Stimulated activated CD8-positive, alpha-beta memory T cell treated with anti-CD3 and anti-CD28 coated beads, Interleukin-12 subunit alpha, Interleukin-12 subunit beta, amount 100 ng/mL, for 4 hours (primary cell): ENCODE data around the gene RPS6KA1.
A peak's percentile ranks its signal among the peaks of the same experiment; 100 is the strongest.

Experiments
- DNase-seq: peaks from one replicate; pipeline ENCODE4 v3.0.0-alpha.2; 2020; ENCODE audit warnings: low read depth

RPS6KA1 gene

DNA sequence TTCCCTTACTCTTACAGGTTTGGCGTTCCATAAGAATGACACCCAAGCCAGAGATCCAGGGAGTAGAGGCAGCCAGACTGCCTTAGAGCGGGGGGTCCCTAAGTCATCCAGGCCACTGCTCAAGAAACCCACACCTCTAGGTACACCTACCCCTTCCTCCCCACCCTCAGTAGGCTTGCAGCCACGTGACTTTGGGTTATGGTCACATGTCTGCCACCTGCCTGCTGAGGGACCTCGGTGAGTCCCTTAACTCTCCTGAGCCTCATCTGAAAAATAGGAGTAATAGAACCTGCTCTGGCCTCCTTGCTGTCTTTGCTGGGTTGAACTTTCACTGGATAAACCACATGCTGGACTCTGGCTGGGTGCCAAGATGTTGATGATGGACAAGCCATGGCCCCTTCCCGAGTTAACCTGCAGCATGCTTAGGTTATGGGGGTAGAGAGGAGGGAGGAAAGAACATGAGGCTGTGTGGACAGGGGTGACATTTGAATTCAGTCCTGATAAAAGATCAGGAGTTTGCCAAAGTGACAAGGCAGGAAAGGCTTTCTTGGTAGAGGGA lies 4.5 kb downstream of the RPS6KA1 start:
- DNase-seq = no peak

DNA sequence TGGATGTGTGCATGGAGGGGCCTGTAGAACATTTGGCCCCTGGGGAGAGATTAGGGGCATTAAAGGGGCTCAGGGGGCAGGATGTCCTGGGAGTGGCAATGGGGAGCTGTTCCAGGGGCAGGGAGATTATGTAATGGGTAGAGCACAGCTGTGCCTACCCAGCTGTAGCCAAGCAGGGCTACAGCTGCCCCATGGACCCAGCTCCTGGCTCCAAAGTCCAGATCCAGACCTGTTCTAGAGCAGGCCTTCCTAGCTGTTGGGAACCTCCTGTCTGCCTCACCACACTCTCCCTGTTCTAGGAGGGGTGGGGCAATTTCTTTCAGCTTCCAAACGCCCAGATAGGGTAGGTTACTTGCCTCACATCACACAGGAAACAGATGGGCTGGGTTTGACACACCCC lies 5.6 kb downstream of the RPS6KA1 start:
- no peak for DNase-seq

DNA sequence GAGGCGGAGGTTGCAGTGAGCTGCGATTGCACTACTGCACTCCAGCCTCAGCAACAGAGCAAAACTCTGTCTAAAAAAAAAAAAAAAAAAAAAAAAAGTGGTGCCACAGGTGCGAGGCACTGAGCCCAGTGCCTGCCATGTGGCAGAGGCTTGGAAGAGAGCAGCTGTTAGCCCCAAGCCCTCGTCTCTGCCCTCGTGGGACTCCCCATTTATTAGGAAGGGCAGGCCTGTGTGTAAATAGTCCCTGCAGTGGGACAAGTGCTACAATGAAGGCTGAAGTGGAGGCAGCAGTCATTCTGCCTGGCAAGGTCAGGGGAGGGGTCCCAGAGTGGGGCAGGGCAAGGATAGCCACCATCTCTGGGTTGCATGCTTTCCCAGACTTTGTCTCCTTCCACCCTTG lies 6.5 kb downstream of the RPS6KA1 start:
- DNase-seq = no peak

DNA sequence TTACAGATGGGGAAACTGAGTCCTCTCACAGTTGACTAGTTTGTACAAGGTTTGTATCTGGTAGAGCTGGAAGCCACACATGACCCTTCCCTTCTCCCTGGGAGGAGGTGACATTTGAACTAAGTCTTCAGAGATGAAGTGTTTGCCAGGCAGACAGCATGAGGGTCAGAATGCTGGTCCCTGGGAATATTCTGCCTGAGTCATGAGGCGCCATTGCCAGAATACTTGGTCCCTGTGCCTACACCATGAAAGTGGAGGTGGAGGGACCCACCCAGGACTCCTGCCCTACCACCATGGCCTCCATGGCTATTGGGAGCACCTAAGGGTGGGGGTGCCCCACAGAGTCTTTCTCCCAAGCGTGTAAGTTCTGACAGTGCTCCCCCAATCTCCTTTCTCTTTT lies 7.0 kb downstream of the RPS6KA1 start:
- no peak for DNase-seq

DNA sequence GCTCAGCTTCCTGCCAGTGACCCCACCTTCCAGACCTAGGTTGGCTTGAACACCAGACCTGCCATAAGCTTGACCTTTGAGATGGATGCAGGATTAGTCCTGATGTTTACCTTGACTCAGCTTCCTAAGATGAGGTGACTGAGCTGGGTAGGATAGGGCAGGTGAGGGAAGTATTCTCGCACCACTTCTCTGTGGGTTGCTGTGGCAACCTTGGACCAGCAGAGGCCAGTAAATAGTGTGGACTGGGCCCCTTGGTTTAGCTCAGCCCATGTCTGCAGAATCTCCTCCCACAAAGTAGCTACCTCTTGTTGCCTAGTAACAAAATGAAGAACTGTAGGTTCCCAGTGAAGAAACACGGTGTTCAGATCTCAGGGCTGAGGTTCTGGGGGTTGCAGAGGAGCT lies 8.4 kb downstream of the RPS6KA1 start:
- DNase-seq = no peak

DNA sequence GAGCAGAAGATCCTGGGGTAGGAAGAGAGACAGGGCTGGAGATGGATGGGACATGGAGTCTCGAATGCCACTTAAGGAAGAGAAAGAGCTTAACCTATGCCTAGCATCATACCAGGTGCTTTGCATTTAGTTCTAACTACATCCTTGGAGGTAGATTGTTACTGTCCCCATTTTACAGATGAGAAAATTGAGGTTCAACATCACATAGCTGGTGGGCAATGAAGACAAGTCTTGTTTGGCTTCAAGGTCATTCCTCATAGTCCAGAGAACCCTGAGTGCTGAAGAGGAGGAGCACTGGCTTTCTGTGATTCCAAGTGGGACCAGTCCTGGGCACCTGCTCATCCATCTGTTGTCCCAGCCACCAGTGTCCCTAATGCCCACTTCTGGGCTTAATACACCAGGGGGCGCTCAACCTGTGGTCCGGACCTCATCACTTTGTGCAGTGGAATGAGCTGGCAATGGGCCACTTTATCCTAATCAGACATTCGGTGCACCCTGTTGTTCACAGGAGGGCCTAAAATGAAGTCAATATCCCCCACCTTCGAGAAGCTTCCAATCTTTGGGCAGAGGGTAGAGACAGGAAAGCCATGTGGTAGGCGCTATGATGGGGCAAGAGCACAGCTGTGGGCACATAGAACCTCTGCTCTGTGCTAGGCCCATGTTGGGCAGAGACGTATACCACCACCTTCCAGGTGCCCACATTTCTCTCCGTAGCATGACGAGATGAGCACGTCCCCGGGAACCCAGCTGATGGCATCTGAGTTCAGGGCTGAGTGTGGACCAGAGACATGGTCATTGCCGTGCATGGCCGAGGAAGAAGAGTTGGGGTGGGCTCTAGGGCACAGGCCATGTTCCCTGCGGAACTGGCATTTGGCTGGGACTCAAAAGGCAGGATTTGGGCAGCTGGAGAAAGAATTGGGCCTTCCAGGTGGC lies 9.2 kb downstream of the RPS6KA1 start:
- DNase-seq = no peak

DNA sequence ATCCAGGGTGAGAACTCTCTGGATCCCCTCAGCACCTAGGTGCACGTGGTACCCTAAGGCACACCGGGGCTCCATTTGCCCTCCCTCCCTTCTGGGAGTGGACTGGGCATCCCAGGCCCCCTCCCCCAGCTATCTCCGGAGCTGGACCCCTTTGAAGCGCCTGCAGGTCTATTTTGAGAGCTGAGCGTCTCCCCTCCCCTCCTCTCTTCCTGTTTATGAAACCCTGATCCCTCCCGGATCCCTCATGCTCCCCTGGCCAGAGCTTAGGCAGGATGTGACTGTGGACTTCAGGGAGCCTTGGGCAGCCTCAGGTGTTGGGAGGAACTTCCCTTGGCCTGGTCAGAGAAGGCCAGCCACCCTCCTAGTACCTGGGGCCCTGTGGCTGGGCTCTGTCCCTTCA lies 10.2 kb downstream of the RPS6KA1 start:
- no peak for DNase-seq

DNA sequence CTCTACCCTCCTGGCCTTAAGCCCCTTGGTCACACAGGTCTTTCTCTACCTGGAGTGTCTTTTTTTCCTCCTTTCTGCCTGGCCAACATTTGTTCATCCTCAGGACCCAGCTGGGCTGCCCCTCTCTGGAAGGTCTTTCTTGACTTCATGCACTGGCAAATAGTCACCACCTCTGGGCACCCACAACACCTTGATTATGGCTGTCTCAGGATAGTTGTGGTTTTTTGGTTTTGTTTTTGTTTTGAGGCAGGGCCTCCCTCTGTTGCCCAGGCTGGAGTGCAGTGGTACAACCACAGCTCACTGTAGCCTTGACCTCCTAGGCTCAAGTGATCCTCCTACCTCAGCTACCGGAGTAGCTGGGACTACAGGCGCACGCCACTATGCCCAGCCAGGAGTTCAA lies 10.8 kb downstream of the RPS6KA1 start:
- no peak for DNase-seq

DNA sequence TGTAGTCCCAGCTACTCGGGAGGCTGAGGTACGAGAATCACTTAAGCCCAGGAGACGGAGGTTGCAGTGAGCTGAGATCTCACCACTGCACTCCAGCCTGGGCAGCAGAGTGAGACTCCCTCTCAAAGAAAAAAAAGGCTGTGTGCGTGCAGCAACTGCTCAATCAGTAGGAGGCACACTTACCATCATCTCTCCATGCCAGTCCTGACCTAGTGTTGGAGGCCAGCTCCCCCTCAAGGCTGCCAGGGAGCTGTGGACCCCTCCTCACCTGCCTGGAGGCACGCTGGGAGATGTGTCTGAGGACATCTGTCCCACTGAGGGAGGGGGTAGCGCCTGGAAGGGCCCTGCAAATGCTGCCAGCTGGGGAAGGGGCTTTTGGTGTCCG lies 11.9 kb downstream of the RPS6KA1 start:
- DNase-seq = no peak

DNA sequence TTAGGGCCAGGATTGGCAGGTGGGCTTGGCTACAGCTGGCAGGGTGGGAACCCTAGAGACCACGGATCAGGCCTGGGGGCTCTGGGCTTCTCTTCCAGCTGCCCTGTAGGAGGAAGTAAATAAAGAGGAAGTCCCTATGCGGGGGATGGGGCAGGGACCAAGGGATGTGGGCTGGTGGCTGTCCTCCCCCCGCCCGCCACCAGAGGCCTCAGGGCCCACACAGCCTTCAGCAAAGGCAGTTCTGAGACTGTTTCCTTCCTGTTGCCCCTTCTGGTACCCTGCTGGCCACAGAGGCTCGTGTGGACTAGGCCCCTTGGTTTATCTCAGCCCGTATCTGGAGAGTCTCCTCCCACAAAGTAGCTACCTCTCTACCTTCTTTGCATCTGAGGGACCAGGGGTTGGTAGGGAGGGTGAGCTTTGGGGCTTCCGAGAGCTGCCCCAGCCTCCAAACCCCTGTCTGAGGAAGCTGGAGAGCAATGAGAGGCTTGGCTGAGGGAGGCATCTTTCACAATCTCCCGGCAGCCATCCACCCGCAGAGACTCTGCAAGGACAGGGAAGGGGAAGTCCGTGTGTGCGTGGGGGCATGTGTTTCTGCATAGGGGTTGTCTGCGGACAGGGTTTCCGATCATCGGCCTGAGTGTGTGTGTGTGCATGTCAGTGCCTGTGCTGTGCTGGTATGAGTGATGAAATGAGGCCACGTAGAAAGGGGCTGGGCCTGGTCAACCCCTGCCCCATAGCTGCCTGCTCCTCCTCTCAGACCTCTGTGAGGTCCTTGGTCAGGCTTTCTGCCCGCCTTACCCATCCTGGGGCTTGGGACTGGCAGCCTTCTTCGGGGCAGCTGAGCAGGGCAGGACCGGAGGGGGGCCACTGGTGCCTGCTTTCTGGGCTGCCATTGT lies 12.5 kb downstream of the RPS6KA1 start:
- DNase-seq = peak; percentile 62

DNA sequence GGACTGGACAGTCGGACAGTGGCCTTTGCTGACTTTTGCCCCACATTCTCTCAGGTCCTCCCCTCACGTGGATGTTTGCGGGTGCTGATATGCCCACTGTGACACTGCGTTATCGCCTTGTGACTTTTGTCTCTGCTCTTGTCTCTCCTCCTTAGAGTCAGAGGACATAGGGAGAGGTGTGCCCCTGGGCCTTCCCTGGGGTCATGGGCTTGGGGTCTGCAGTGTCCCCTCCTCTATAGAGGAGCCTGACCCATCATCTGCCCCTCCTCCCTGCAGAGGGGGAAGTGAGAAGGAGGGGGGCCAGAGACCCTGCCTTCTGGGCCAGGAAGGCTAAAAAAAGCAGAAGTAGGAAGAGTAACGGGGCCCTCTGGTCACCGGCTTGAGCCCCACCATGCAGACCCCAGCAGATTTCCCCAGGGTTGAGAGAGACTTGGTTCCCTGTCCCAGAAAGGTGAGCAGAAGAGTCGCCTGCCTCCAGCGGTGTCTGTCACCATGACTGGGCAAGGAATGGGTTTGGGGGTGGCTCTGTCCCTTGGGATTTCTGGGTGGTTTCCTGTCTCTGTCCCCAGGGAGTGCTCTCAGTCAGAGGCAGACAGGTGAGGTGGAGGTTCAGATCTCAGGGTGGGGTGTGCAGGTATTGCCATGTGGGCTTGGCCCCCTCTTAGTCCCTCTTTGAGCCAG lies 13.3 kb downstream of the RPS6KA1 start:
- no peak for DNase-seq

DNA sequence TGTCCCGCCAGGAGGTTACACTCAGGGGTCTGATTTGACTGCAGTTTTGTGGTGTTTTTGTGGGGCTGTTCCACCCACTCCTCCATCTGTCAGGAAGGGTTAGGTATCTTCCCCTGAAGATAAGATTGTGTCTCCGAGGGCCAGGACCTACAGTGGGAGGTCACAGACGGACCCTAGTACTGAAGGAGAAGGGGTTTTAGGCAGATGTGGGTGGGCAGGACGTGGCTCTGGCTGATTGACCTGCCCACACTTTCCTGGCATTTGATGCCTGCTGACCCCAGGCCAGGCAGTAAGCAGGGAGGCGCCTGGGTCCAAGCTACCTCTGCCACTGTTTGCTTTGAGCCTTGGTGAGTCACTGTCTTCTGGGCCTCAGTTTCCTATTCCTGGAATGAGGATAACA lies 13.9 kb downstream of the RPS6KA1 start:
- DNase-seq = no peak

DNA sequence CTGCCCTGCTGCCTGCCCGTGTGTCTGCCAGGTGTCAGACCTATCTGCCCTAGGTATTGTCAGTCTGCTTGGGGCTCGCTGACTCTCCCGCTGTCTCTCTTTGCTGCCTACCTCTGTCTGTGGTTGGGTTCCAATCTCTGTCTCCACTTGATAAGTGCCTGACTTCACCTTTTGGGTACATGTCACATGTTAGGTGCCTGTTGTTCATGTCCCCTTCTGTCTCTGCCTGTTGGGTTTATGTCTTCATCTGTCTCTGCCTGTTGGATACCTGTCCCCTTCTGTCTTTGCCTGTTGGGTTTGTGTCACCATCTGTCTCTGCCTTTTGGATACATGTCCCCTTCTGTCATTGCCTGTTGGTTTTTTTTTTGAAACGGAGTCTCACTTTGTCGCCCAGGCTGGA lies 14.6 kb downstream of the RPS6KA1 start:
- no peak for DNase-seq

DNA sequence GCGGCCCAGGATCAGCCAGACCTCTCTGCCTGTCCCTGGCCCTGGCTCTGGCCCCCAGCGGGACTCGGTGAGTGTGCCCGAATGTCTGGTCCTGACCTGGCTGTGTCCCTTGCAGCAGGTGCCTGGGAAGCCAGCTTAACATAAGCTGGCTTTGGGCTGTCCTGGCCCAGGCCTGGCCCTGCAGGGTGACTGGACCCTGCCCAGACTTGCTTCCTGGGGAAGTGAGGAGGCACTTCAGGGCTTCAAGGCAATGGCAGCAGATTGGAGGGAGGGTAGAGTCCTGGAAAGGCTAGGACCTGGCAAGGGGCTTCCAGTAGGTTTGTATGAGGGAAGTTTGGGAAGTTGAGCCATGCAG lies 16.4 kb downstream of the RPS6KA1 start:
- DNase-seq = no peak

DNA sequence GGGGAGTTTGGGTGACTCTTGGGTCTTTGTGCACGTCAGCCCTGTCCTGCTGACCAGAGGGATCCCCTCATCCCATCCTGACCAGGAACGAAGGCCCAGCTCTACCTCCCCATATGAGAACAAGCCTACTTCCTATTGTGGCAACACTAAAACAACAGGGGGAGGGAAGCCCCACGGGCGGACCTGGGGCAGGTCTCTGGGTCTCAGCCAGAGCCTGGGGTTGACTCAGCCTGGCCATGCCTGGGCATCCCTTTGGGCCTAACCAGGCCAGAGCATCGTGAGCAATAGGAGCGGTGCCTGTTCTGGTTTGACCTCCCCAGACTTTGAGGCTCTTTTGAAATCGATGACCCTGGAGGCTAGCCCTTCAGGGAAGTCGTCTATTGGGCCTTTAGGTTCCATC lies 16.8 kb downstream of the RPS6KA1 start:
- DNase-seq = no peak

DNA sequence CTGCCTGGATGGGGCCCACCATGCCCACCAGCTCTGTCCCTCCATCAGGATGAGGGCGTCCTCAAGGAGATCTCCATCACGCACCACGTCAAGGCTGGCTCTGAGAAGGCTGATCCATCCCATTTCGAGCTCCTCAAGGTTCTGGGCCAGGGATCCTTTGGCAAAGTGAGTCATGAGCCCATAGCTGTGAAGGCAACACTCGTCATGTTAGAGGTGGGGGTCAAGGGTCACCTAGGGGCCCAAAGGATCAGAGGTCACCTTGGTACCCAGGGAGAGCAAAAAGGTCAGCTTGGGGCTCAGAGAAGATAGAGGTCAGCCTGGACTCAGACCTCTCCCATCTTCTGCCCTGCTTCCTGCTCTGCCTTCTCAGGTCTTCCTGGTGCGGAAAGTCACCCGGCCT lies 17.3 kb downstream of the RPS6KA1 start:
- no peak for DNase-seq

DNA sequence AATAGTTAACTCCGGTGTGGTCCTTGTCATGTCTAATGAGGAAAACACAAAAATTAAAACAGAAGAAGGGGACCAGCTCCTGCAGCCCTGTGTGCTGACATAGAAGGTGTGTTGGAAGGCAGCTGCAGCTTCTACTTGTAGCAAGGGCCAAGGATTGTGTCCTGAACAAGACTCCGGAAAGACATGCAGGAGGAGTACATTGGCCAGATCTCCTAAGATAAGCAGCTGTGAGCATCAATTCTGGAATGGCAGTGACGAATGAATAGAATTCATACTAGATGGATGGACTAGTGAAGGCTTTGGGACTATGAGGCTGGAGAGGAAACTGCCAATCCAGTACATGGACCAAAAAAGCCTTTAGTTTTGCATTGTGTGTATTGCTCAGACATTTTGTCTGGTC lies 19.3 kb downstream of the RPS6KA1 start:
- DNase-seq = no peak

DNA sequence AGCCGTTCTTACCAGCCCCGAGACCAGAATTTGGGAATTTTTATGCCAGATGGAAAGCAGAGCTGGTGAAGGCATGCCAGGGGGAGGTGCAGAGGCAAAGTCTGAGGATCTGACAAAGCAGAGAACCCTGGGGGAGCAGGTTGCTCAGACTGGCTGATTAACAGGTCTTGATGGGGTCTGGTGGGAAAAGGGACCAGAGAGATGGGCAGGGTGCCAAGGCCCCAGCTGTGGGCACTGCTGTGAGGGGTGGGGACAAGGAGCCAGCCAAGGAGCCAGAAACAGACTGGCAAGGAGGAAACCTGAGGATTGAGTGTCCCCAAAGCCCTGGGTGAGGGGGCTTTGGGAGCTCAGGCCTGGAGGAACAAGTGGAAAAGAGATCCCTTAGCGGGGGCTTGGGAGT lies 21.4 kb downstream of the RPS6KA1 start:
- DNase-seq = no peak

DNA sequence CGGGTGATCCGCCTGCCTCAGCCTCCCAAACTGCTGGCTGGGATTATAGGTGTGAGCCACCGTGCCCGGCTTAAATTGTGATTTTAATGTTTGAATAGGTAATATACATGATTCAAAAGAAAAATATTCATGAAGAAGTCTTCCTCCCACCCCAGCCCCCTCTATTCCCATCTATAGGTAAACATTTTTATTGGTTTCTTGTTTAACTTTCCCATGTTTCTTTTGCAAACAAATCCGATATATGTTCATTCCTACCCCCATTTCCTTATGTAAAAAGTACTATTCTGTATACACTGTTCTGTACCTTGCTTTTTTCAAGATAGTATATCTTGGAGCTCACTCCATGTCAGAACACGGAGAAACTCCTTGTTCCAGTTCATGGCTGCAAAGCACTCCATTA lies 23.2 kb downstream of the RPS6KA1 start:
- no peak for DNase-seq

DNA sequence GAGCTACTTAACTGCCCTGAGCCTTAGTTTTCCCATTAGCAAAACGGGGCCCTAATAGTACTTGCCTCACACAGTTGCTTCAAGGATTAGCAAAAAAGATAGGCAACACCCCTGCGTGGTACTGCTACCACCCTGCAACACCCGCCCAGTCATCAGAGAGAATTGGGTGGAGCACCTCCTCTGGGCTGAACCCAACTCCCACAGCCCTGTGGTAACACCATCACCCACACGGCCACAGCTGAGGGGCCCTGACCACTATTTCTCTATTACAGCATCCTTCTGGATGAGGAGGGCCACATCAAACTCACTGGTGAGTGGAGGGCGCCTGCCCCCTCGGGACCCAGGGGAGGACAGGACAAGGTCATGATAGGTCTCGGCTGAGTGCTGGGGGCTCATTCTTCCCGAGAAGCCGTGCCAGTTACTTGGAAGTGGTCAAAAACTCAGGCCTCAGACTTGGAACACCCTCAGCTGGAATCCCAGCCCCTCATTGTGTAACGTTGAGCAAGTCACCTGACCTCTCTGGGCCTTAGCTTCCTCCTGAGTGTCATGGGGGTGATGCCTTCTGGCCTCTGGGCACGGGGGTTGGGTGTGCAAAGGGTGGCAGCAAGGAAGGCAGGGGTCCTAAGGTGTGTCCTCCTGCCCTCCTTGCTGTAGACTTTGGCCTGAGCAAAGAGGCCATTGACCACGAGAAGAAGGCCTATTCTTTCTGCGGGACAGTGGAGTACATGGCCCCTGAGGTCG lies 24.6 kb downstream of the RPS6KA1 start:
- DNase-seq = no peak

DNA sequence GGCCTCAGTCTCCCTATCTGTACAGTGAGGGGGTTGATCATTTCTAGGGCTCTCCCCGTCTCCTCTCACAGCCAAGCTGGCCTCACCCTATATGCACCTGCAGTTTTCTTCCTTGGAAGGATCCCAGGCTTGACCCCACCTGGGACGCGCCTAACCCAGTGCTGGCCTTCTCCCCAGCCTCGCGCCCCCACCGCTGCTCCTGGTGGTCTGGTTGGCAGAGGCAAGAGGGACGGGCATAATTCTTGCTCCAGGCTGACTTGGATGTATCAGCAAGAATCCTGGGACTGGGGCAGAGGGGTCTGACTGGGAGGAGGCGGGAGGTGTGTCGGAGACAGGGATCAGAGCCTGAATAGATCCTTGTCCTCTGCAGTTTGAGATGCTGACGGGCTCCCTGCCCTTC lies 25.2 kb downstream of the RPS6KA1 start:
- DNase-seq = no peak

DNA sequence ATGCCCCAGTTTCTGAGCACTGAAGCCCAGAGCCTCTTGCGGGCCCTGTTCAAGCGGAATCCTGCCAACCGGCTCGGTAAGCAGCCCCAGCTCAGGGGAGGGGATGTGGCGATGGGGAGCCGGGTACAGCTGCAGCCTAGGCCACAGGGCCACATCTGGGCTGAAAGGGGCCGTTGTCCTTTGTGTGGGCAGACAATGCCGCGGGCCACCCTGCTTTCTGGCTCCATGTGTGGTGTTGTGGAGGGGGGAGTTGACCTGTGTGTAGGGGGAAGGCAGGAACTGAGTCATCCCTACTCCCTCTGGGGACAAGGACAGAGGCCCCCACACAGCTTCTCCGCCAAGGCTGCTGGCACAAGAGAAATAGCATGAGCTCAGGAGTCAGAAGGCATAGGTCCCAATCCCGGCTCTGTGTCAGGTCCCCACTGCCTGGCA lies 26.0 kb downstream of the RPS6KA1 start:
- DNase-seq = no peak
